ENCODE data around the gene ZNF841.
"Not testable (repeated sequence)": the region's sequence is repeated elsewhere in the genome, so short reads cannot be mapped to it uniquely, and the experiment has no call there.

DNA sequence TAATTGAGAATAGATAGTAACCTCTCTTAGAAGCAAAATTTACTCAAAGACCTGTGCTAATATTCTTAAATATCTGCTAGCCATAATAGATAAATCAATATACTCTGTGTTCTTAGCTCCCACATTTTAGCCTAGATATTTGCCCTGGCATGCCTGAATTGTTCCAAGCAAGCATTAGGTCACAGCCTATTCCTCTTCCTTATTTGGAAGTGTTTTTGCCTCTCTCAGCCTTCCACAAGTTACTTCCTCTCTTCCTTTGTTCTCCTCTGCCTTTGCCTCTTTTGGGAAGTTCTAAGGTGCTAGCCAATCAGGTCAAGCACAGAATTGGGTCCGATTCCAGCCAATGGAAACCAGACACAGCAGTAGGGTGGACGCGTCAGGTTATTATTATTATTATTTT lies 851 bp upstream of the ZNF841 start:
- TF ChIP-seq ZKSCAN5, ZNF780A (CRISPR knock-in tag; IDR thresholded peaks at IDR 0.05): not testable (repeated sequence)
- TF ChIP-seq, protein P1, sequence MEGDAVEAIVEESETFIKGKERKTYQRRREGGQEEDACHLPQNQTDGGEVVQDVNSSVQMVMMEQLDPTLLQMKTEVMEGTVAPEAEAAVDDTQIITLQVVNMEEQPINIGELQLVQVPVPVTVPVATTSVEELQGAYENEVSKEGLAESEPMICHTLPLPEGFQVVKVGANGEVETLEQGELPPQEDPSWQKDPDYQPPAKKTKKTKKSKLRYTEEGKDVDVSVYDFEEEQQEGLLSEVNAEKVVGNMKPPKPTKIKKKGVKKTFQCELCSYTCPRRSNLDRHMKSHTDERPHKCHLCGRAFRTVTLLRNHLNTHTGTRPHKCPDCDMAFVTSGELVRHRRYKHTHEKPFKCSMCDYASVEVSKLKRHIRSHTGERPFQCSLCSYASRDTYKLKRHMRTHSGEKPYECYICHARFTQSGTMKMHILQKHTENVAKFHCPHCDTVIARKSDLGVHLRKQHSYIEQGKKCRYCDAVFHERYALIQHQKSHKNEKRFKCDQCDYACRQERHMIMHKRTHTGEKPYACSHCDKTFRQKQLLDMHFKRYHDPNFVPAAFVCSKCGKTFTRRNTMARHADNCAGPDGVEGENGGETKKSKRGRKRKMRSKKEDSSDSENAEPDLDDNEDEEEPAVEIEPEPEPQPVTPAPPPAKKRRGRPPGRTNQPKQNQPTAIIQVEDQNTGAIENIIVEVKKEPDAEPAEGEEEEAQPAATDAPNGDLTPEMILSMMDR (CRISPR knock-in tag; IDR thresholded peaks at IDR 0.05), result not testable (repeated sequence)

Data from HepG2 (cell line).